ENCODE results near the gene LRFN2. TPM values are rescaled to one million over a fixed set of nuclear protein-coding genes. Genes with fewer than 3 reads are reported as not detected.

LRFN2 gene
- total RNA-seq, 2 experiments from 2014 or later = 0.08 TPM; not detected in 1

GRCh38 chr6:40486576-40486975 is 100.6 kb downstream of the LRFN2 start:
- ChIA-PET CTCF (no interaction called here), POLR2A (no interaction called here)
- H3K4me3 Mint-ChIP-seq = no peak overlapping the region
- DNase-seq = no peak
- H3K36me3 Mint-ChIP-seq (ENCODE audit: low read depth) = no peaks in the 10 kb centered on the region
- H3K9me3 Mint-ChIP-seq = no peaks in the 10 kb centered on the region
- no peak overlapping the region for H3K27ac Mint-ChIP-seq
- no peaks in the 10 kb centered on the region for H3K4me1 Mint-ChIP-seq
- H3K27me3 Mint-ChIP-seq = peaks cover 12% of the 10 kb centered on the region

- no peak overlapping the region for H3K4me3 Mint-ChIP-seq
- no peak for DNase-seq
- H3K27me3 Mint-ChIP-seq = peaks cover 12% of the 10 kb centered on the region
- no peak overlapping the region for H3K27ac Mint-ChIP-seq
- no peaks in the 10 kb centered on the region for H3K36me3 Mint-ChIP-seq (ENCODE audit: low read depth)
- no peaks in the 10 kb centered on the region for H3K9me3 Mint-ChIP-seq
- ChIA-PET CTCF (no interaction called here), POLR2A (no interaction called here)
- no peaks in the 10 kb centered on the region for H3K4me1 Mint-ChIP-seq
Measured at GRCh38 chr6:40485795-40486194, 101.4 kb downstream of the LRFN2 start.

- POLR2A ChIA-PET = no interaction called here
- H3K36me3 Mint-ChIP-seq (ENCODE audit: low read depth) = no peaks in the 10 kb centered on the region
- no peak overlapping the region for H3K27ac Mint-ChIP-seq
- no peaks in the 10 kb centered on the region for H3K4me1 Mint-ChIP-seq
- H3K9me3 Mint-ChIP-seq = no peaks in the 10 kb centered on the region
- no peak for DNase-seq
- H3K27me3 Mint-ChIP-seq = peaks cover 12% of the 10 kb centered on the region
- CTCF ChIA-PET = no interaction called here
- no peak overlapping the region for H3K4me3 Mint-ChIP-seq
Measured at GRCh38 chr6:40485300-40485699, 101.9 kb downstream of the LRFN2 start.

GRCh38 chr6:40484066-40484465 is 103.1 kb downstream of the LRFN2 start:
- no peaks in the 10 kb centered on the region for H3K36me3 Mint-ChIP-seq (ENCODE audit: low read depth)
- H3K4me3 Mint-ChIP-seq = no peak overlapping the region
- H3K9me3 Mint-ChIP-seq = no peaks in the 10 kb centered on the region
- H3K27ac Mint-ChIP-seq = no peak overlapping the region
- no peaks in the 10 kb centered on the region for H3K4me1 Mint-ChIP-seq
- CTCF ChIA-PET = no interaction called here
- H3K27me3 Mint-ChIP-seq = peaks cover 12% of the 10 kb centered on the region
- POLR2A ChIA-PET = no interaction called here
- no peak for DNase-seq

- ChIA-PET POLR2A (no interaction called here), CTCF (interaction anchor here (0.6 kb wide), 1 partner anchor 136 kb away, joined by 3 read pairs; no protein-coding TSS in a partner anchor)
- no peak overlapping the region for H3K27ac Mint-ChIP-seq
- H3K4me1 Mint-ChIP-seq = peaks cover 8% of the 10 kb centered on the region
- peaks cover 11% of the 10 kb centered on the region for H3K27me3 Mint-ChIP-seq
- DNase-seq = no peak
- H3K9me3 Mint-ChIP-seq = no peaks in the 10 kb centered on the region
- no peak overlapping the region for H3K4me3 Mint-ChIP-seq
- no peaks in the 10 kb centered on the region for H3K36me3 Mint-ChIP-seq (ENCODE audit: low read depth)
Measured at GRCh38 chr6:40482532-40482931, 104.6 kb downstream of the LRFN2 start.

GRCh38 chr6:40480678-40481077 is 106.5 kb downstream of the LRFN2 start:
- Mint-ChIP-seq H3K4me3 (no peak overlapping the region), H3K27me3 (peaks cover 11% of the 10 kb centered on the region), H3K36me3 (ENCODE audit: low read depth) (no peaks in the 10 kb centered on the region), H3K9me3 (no peaks in the 10 kb centered on the region), H3K27ac (no peak overlapping the region), H3K4me1 (peaks cover 12% of the 10 kb centered on the region)
- ChIA-PET CTCF (no interaction called here), POLR2A (no interaction called here)
- no peak for DNase-seq

GRCh38 chr6:40479706-40480105 is 107.5 kb downstream of the LRFN2 start:
- Mint-ChIP-seq H3K27ac (no peak overlapping the region), H3K4me1 (peaks cover 12% of the 10 kb centered on the region), H3K4me3 (no peak overlapping the region), H3K27me3 (peaks cover 11% of the 10 kb centered on the region), H3K9me3 (no peaks in the 10 kb centered on the region), H3K36me3 (ENCODE audit: low read depth) (no peaks in the 10 kb centered on the region)
- CTCF ChIA-PET = no interaction called here
- POLR2A ChIA-PET = no interaction called here
- no peak for DNase-seq

GRCh38 chr6:40477246-40478126 is 109.7 kb downstream of the LRFN2 start:
- DNase-seq = peak; percentile 38
- ChIA-PET CTCF (no interaction called here), POLR2A (no interaction called here)

GRCh38 chr6:40476673-40477072 is 110.5 kb downstream of the LRFN2 start:
- ChIA-PET CTCF (no interaction called here), POLR2A (no interaction called here)
- Mint-ChIP-seq H3K27ac (no peak overlapping the region), H3K9me3 (no peaks in the 10 kb centered on the region), H3K4me3 (no peak overlapping the region), H3K4me1 (peaks cover 12% of the 10 kb centered on the region), H3K36me3 (ENCODE audit: low read depth) (no peaks in the 10 kb centered on the region), H3K27me3 (peaks cover 11% of the 10 kb centered on the region)
- DNase-seq = no peak

More at GRCh38 chr6:40477246-40478126, 109.7 kb downstream of the LRFN2 start:
- no peaks in the 10 kb centered on the region for H3K9me3 Mint-ChIP-seq
- peaks cover 12% of the 10 kb centered on the region for H3K4me1 Mint-ChIP-seq
- peaks cover 11% of the 10 kb centered on the region for H3K27me3 Mint-ChIP-seq
- no peaks in the 10 kb centered on the region for H3K36me3 Mint-ChIP-seq (ENCODE audit: low read depth)
- no peak overlapping the region for H3K4me3 Mint-ChIP-seq
- H3K27ac Mint-ChIP-seq = no peak overlapping the region

GRCh38 chr6:40474937-40475336 is 112.2 kb downstream of the LRFN2 start:
- H3K4me3 Mint-ChIP-seq = no peak overlapping the region
- peaks cover 12% of the 10 kb centered on the region for H3K4me1 Mint-ChIP-seq
- CTCF ChIA-PET = no interaction called here
- H3K36me3 Mint-ChIP-seq (ENCODE audit: low read depth) = no peaks in the 10 kb centered on the region
- no peak for DNase-seq
- H3K27ac Mint-ChIP-seq = no peak overlapping the region
- H3K27me3 Mint-ChIP-seq = peaks cover 11% of the 10 kb centered on the region
- POLR2A ChIA-PET = no interaction called here
- H3K9me3 Mint-ChIP-seq = no peaks in the 10 kb centered on the region

- no peak for DNase-seq
- no peak overlapping the region for H3K4me3 Mint-ChIP-seq
- ChIA-PET CTCF (no interaction called here), POLR2A (no interaction called here)
- H3K36me3 Mint-ChIP-seq (ENCODE audit: low read depth) = no peaks in the 10 kb centered on the region
- H3K9me3 Mint-ChIP-seq = no peaks in the 10 kb centered on the region
- peaks cover 11% of the 10 kb centered on the region for H3K27me3 Mint-ChIP-seq
- H3K4me1 Mint-ChIP-seq = peaks cover 8% of the 10 kb centered on the region
- H3K27ac Mint-ChIP-seq = no peak overlapping the region
Measured at GRCh38 chr6:40473026-40473425, 114.1 kb downstream of the LRFN2 start.

GRCh38 chr6:40472353-40472752 is 114.8 kb downstream of the LRFN2 start:
- Mint-ChIP-seq H3K4me3 (no peak overlapping the region), H3K27ac (no peak overlapping the region), H3K4me1 (peaks cover 2% of the 10 kb centered on the region), H3K9me3 (no peaks in the 10 kb centered on the region), H3K27me3 (peaks cover 7% of the 10 kb centered on the region), H3K36me3 (ENCODE audit: low read depth) (no peaks in the 10 kb centered on the region)
- CTCF ChIA-PET = no interaction called here
- POLR2A ChIA-PET = no interaction called here
- DNase-seq = no peak

GRCh38 chr6:40471243-40471642 is 115.9 kb downstream of the LRFN2 start:
- CTCF ChIA-PET = no interaction called here
- H3K4me3 Mint-ChIP-seq = no peak overlapping the region
- no peaks in the 10 kb centered on the region for H3K4me1 Mint-ChIP-seq
- H3K36me3 Mint-ChIP-seq (ENCODE audit: low read depth) = no peaks in the 10 kb centered on the region
- H3K9me3 Mint-ChIP-seq = no peaks in the 10 kb centered on the region
- H3K27me3 Mint-ChIP-seq = no peaks in the 10 kb centered on the region
- POLR2A ChIA-PET = no interaction called here
- no peak for DNase-seq
- no peak overlapping the region for H3K27ac Mint-ChIP-seq

GRCh38 chr6:40469323-40469722 is 117.8 kb downstream of the LRFN2 start:
- no peak overlapping the region for H3K27ac Mint-ChIP-seq
- H3K9me3 Mint-ChIP-seq = no peaks in the 10 kb centered on the region
- no peak for DNase-seq
- CTCF ChIA-PET = no interaction called here
- POLR2A ChIA-PET = no interaction called here
- no peaks in the 10 kb centered on the region for H3K27me3 Mint-ChIP-seq
- no peak overlapping the region for H3K4me3 Mint-ChIP-seq
- no peaks in the 10 kb centered on the region for H3K36me3 Mint-ChIP-seq (ENCODE audit: low read depth)
- no peaks in the 10 kb centered on the region for H3K4me1 Mint-ChIP-seq

All from activated CD4-positive, alpha-beta memory T cell treated with anti-CD3 and anti-CD28 coated beads, Interleukin-2, amount 10 ng/mL, durations not matched to agents 7 days and 5 days (primary cell).